Measurements from ENCODE around the gene VWA5B2.

Gene VWA5B2

GRCh38 chr3:184229394-184230080 lies at the start of gene VWA5B2:
Gene VWA5B2, plus strand, starts transcription at chr3:184229585. Its CDS starts 944 bp downstream, at chr3:184230529.
- no peak for DNase-seq (ENCODE audit: low read depth)
- H3K4me3 ChIP-seq (ENCODE audit: low read depth, low read length) = peak within 1 kb of the TSS; percentile 33
- TF ChIP-seq CTCF (IDR thresholded peaks at IDR 0.05; ENCODE audit: low read depth, low read length, missing control alignments) = peak; percentile 11
- in situ Hi-C loops (cut with HindIII; ENCODE audit: low sequenced_read_pairs) = loop anchor here (25.0 kb wide), 1 partner anchor 342 kb away; the partner anchor contains the start of gene PARL

DNA sequence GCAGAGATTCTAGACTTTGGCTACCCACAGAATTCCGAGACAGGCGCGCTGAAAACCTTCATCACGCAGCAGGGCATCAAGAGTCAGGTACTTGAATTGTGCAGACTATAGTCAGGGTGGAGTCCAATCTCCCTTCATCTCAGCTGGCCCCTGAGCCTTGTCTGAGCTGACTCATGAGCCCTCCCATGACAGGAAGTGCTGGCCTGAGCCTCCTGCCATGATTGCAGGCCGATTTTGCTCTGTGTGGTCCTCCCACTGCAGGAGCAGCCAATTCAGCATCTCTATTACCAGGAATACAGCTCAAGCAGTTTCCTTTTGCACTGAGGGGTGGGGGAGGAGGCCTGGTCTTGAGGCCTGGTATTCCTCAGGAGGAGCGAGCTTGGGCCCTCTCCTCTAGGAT lies 49.2 kb upstream of the VWA5B2 start:
- in situ Hi-C loops (cut with HindIII; ENCODE audit: low sequenced_read_pairs) = no loop called here
- no peak for DNase-seq (ENCODE audit: low read depth)
- TF ChIP-seq CTCF (IDR thresholded peaks at IDR 0.05; ENCODE audit: low read depth, low read length, missing control alignments) = no peak
- no peak overlapping the region for H3K4me3 ChIP-seq (ENCODE audit: low read depth, low read length)

DNA sequence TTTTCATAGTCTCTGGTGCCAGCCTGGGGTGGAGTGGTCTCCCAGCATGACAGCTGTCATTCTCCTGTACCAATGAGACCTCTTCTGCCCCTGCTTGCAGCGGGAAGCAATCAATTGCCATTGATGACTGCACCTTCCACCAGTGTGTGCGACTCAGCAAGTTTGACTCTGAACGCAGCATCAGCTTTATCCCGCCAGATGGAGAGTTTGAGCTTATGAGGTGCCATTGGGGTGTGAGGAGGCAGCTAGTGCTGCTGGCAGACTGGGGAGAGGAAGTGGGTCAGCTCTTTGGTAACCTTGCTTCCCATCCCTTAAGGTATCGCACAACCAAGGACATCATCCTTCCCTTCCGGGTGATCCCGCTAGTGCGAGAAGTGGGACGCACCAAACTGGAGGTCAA lies 47.8 kb upstream of the VWA5B2 start:
- no peak overlapping the region for H3K4me3 ChIP-seq (ENCODE audit: low read depth, low read length)
- DNase-seq (ENCODE audit: low read depth) = no peak
- in situ Hi-C loops (cut with HindIII; ENCODE audit: low sequenced_read_pairs) = no loop called here
- no peak for TF ChIP-seq CTCF (IDR thresholded peaks at IDR 0.05; ENCODE audit: low read depth, low read length, missing control alignments)

- in situ Hi-C loops (cut with HindIII; ENCODE audit: low sequenced_read_pairs) = no loop called here
- no peak for DNase-seq (ENCODE audit: low read depth)
- no peak for TF ChIP-seq CTCF (IDR thresholded peaks at IDR 0.05; ENCODE audit: low read depth, low read length, missing control alignments)
- no peak overlapping the region for H3K4me3 ChIP-seq (ENCODE audit: low read depth, low read length)
These were observed 45.7 kb upstream of the VWA5B2 start for GRCh38 chr3:184183679-184184078.

GRCh38 chr3:184184546-184185230 lies 44.7 kb upstream of the VWA5B2 start:
- DNase-seq (ENCODE audit: low read depth) = no peak
- in situ Hi-C loops (cut with HindIII; ENCODE audit: low sequenced_read_pairs) = no loop called here
- no peak overlapping the region for H3K4me3 ChIP-seq (ENCODE audit: low read depth, low read length)
- no peak for TF ChIP-seq CTCF (IDR thresholded peaks at IDR 0.05; ENCODE audit: low read depth, low read length, missing control alignments)

GRCh38 chr3:184185461-184186183 lies 43.8 kb upstream of the VWA5B2 start:
- DNase-seq (ENCODE audit: low read depth) = peak; percentile 97
- in situ Hi-C loops (cut with HindIII; ENCODE audit: low sequenced_read_pairs) = no loop called here
- H3K4me3 ChIP-seq (ENCODE audit: low read depth, low read length) = peak overlapping the region; percentile 99
- no peak for TF ChIP-seq CTCF (IDR thresholded peaks at IDR 0.05; ENCODE audit: low read depth, low read length, missing control alignments)

Data from astrocyte of the cerebellum (primary cell).